Vagina (tissue), 2 donors: ENCODE data around the gene BTD. TPM values are rescaled to one million over a fixed set of nuclear protein-coding genes. Genes with fewer than 3 reads are reported as not detected.

Source experiments
- DNase-seq, 2 donors: peaks; one replicate each; pipeline ENCODE4 v3.0.0-alpha.2; 2017; ENCODE audit errors: extremely low spot score in 2 of 2
- H3K27ac ChIP-seq: fragments of 200-600 bp; sonication (generic); one replicate; pipeline ENCODE4 v1.5.1; 2019
- H3K27me3 ChIP-seq: fragments of 200-600 bp; sonication (generic); one replicate; pipeline ENCODE4 v1.5.1; 2019
- H3K36me3 ChIP-seq, 2 donors: fragments of 200-600 bp; sonication (generic); one replicate each; pipeline ENCODE4 v1.5.1; 2017 to 2019
- H3K4me1 ChIP-seq: fragments of 200-600 bp; sonication (generic); one replicate; pipeline ENCODE4 v1.5.1; 2019
- H3K4me3 ChIP-seq, 2 donors: fragments of 200-600 bp; sonication (generic); 1 replicate in 1 of 2; 2 replicates in 1 of 2; pipeline ENCODE4 v1.5.1; 2016 to 2019
- H3K9me3 ChIP-seq: fragments of 200-600 bp; sonication (generic); one replicate; pipeline ENCODE4 v1.5.1; 2019
- CTCF ChIP-seq, 3 experiments: fragments of 450-650 bp in 2 of 3; fragments of 200-600 bp in 1 of 3; sonication (generic) in 1 of 3; IDR thresholded peaks; one replicate each; pipeline ENCODE4 v1.5.1; 2017 to 2019; ENCODE audit warnings: antibody characterized with exemption in 3 of 3, mild to moderate bottlenecking in 2 of 3, moderate library complexity in 2 of 3
- POLR2A ChIP-seq, 2 donors: fragments of 450-650 bp; IDR thresholded peaks; one replicate each; pipeline ENCODE4 v1.6.1; 2017; ENCODE audit warnings: antibody characterized with exemption in 2 of 2, mild to moderate bottlenecking in 2 of 2, moderate library complexity in 2 of 2
- POLR2AphosphoS5 ChIP-seq, 2 donors: sonication (generic); formaldehyde crosslinking; IDR thresholded peaks; one replicate each; pipeline ENCODE4 v1.9.0; 2017; ENCODE audit warnings: antibody characterized with exemption in 2 of 2, mild to moderate bottlenecking in 2 of 2, low read depth in 1 of 2; ENCODE audit not compliant: insufficient read depth in 1 of 2
- intact Hi-C: fragments of 100-400 bp; cut with DNase I; formaldehyde crosslinking; loops from one replicate; pipeline ENCODE4 v1.15.1; 2023
- total RNA-seq: library from RNA; depleted of rRNA; stranded (reverse); fragments of >200 nt; gene quantifications from one replicate; pipeline ENCODE4 v1.2.3, GENCODE V29; 2016

Gene BTD
- total RNA-seq, 1 donor from 2014 or later = 10.6 TPM

GRCh38 chr3:15581471-15582394, 19.8 kb upstream of the BTD start:
- peaks cover 0 to 43% of the 10 kb centered on the region in 2 donors for H3K36me3 ChIP-seq
- H3K27ac ChIP-seq = no peak overlapping the region
- H3K9me3 ChIP-seq = no peaks in the 10 kb centered on the region
- no peak overlapping the region for H3K4me3 ChIP-seq
- TF ChIP-seq CTCF (IDR thresholded peaks at IDR 0.05) (no peak), POLR2AphosphoS5 (IDR thresholded peaks at IDR 0.05; ENCODE audit: insufficient read depth in 1 of 2, low read depth in 1 of 2) (no peak), POLR2A (IDR thresholded peaks at IDR 0.05) (no peak)
- H3K4me1 ChIP-seq = no peaks in the 10 kb centered on the region
- DNase-seq = no peak
- H3K27me3 ChIP-seq = no peaks in the 10 kb centered on the region
- intact Hi-C loops = no loop called here

DNA sequence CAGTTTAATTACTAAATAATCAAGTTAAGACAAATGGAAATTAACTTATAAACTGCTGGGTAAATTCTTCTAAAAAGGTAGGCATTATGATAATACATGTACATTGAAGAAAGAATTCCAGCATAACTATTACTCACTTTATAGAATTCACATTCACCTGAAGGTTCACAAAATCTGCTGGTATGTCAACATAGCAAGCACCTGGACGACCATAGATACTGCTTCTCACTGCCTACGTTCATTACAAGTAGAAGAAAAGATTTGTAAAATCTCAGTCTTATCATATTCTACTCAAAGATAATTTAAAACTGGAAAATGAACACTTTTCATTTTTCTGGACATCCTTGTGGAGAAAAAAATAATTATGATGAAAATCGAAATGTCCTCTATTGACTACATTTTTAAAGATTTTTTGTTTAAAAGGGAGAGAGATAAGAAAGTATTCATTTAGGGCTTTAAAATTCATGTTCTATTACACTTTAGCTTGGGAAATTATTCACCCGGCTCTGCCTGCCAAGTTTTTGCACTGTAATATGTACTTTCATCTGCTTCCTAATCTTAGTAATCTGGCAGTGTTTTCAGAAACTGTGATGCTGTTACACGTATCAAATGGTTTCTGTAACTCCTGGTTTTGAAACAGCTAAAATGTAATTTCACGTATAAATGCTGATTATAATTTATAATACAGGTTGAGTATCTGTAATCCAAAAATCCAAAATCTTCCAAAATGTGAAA, 16.3 kb upstream of the BTD start:
- Histone ChIP-seq H3K4me3 (no peak overlapping the region), H3K27ac (no peak overlapping the region), H3K36me3 (peaks cover 0 to 48% of the 10 kb centered on the region in 2 donors), H3K9me3 (no peaks in the 10 kb centered on the region), H3K4me1 (no peaks in the 10 kb centered on the region), H3K27me3 (no peaks in the 10 kb centered on the region)
- intact Hi-C loops = no loop called here
- DNase-seq = no peak
- TF ChIP-seq POLR2A (IDR thresholded peaks at IDR 0.05) (no peak), POLR2AphosphoS5 (IDR thresholded peaks at IDR 0.05; ENCODE audit: insufficient read depth in 1 of 2, low read depth in 1 of 2) (no peak), CTCF (IDR thresholded peaks at IDR 0.05) (no peak)

- intact Hi-C loops = no loop called here
These were observed 10.3 kb upstream of the BTD start for GRCh38 chr3:15591242-15591641.

GRCh38 chr3:15591928-15592327, 9.6 kb upstream of the BTD start:
- Histone ChIP-seq H3K36me3 (peaks cover 0 to 25% of the 10 kb centered on the region in 2 donors), H3K27me3 (no peaks in the 10 kb centered on the region)

More at GRCh38 chr3:15591242-15591641, 10.3 kb upstream of the BTD start:
- TF ChIP-seq POLR2A (IDR thresholded peaks at IDR 0.05) (no peak), POLR2AphosphoS5 (IDR thresholded peaks at IDR 0.05; ENCODE audit: insufficient read depth in 1 of 2, low read depth in 1 of 2) (no peak), CTCF (IDR thresholded peaks at IDR 0.05) (no peak)
- H3K27me3 ChIP-seq = no peaks in the 10 kb centered on the region
- H3K4me3 ChIP-seq = no peak overlapping the region
- no peaks in the 10 kb centered on the region for H3K9me3 ChIP-seq
- peaks cover 0 to 26% of the 10 kb centered on the region in 2 donors for H3K36me3 ChIP-seq
- no peak overlapping the region for H3K27ac ChIP-seq
- no peak for DNase-seq
- no peaks in the 10 kb centered on the region for H3K4me1 ChIP-seq

More at GRCh38 chr3:15591928-15592327, 9.6 kb upstream of the BTD start:
- no peaks in the 10 kb centered on the region for H3K4me1 ChIP-seq
- H3K27ac ChIP-seq = no peak overlapping the region
- no peak for TF ChIP-seq POLR2A (IDR thresholded peaks at IDR 0.05)
- no peak for TF ChIP-seq CTCF (IDR thresholded peaks at IDR 0.05)
- TF ChIP-seq POLR2AphosphoS5 (IDR thresholded peaks at IDR 0.05; ENCODE audit: insufficient read depth in 1 of 2, low read depth in 1 of 2) = no peak
- no peak overlapping the region for H3K4me3 ChIP-seq
- H3K9me3 ChIP-seq = no peaks in the 10 kb centered on the region
- intact Hi-C loops = no loop called here
- no peak for DNase-seq
